GM19043 (cell line): ENCODE results near the gene DNAJC30.

Experiments used
- ATAC-seq: cut with Tn5 transposase; IDR thresholded peaks from one replicate; pipeline ENCODE4 v1.9.1; 2021; ENCODE audit warnings: low read depth; ENCODE audit not compliant: unreplicated experiment

Gene DNAJC30

GRCh38 chr7:73708961-73709549, 25.8 kb upstream of the DNAJC30 start:
- no peak for ATAC-seq

GRCh38 chr7:73707045-73707631, 23.9 kb upstream of the DNAJC30 start:
- no peak for ATAC-seq

- no peak for ATAC-seq
Measured at GRCh38 chr7:73706126-73707044, 23.1 kb upstream of the DNAJC30 start.

GRCh38 chr7:73705551-73705920, 22.3 kb upstream of the DNAJC30 start:
- ATAC-seq = no peak

GRCh38 chr7:73704640-73705550, 21.6 kb upstream of the DNAJC30 start:
- ATAC-seq = no peak

- no peak for ATAC-seq
Measured at GRCh38 chr7:73703757-73704639, 20.7 kb upstream of the DNAJC30 start.

GRCh38 chr7:73703225-73703624, 20.0 kb upstream of the DNAJC30 start:
- no peak for ATAC-seq

- ATAC-seq = no peak
Measured at GRCh38 chr7:73702665-73703064, 19.4 kb upstream of the DNAJC30 start.

- ATAC-seq = no peak
Measured at GRCh38 chr7:73702226-73702625, 19.0 kb upstream of the DNAJC30 start.

- no peak for ATAC-seq
Measured at GRCh38 chr7:73701357-73701995, 18.2 kb upstream of the DNAJC30 start.

- ATAC-seq = no peak
Measured at GRCh38 chr7:73700581-73701134, 17.4 kb upstream of the DNAJC30 start.

GRCh38 chr7:73700069-73700423, 16.8 kb upstream of the DNAJC30 start:
- ATAC-seq = no peak

GRCh38 chr7:73699370-73700068, 16.3 kb upstream of the DNAJC30 start:
- no peak for ATAC-seq

- no peak for ATAC-seq
Measured at GRCh38 chr7:73698410-73698809, 15.2 kb upstream of the DNAJC30 start.

- ATAC-seq = no peak
Measured at GRCh38 chr7:73696372-73696771, 13.1 kb upstream of the DNAJC30 start.

- ATAC-seq = no peak
Measured at GRCh38 chr7:73690646-73691045, 7.4 kb upstream of the DNAJC30 start.

GRCh38 chr7:73688288-73688687, 5.0 kb upstream of the DNAJC30 start:
- ATAC-seq = no peak

- no peak for ATAC-seq
Measured at GRCh38 chr7:73685311-73685710, 2.1 kb upstream of the DNAJC30 start.
